ENCODE measurements around the gene DCST1.

The DCST1 gene

DNA sequence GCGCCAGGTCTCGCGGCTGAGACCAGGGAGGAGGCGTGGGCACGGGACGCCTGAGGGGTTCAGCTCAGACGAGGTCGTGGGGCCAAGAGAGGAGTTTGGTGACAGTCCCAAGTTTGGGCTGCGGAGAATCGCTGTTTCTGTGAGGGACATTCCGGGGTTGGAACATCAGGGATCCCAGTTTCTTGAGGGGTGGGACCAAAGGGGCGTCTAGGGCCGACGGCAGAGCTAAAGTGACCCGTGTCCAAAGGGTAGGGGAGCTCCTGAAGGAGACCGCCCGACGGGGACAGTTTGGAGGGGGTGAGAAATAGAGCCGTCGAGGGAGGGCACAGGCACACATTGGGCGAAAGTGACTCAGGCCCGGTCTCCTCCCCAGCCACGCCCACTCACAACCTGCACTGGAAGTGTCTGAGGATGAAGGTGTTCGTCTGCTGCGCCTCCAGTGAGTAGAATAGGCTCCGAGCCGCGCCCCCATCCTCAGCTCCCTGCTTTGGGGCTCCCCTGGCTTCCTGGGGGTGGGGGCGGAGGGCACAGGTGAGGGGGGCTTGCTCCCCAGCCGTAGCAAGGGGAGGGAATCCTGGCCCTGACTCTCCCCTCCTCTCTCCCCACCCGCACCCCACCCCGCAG, 52.0 kb downstream of the DCST1 start:
- H3K27ac ChIP-seq, result peak overlapping the region; percentile 81
- TF ChIP-seq, protein P1, sequence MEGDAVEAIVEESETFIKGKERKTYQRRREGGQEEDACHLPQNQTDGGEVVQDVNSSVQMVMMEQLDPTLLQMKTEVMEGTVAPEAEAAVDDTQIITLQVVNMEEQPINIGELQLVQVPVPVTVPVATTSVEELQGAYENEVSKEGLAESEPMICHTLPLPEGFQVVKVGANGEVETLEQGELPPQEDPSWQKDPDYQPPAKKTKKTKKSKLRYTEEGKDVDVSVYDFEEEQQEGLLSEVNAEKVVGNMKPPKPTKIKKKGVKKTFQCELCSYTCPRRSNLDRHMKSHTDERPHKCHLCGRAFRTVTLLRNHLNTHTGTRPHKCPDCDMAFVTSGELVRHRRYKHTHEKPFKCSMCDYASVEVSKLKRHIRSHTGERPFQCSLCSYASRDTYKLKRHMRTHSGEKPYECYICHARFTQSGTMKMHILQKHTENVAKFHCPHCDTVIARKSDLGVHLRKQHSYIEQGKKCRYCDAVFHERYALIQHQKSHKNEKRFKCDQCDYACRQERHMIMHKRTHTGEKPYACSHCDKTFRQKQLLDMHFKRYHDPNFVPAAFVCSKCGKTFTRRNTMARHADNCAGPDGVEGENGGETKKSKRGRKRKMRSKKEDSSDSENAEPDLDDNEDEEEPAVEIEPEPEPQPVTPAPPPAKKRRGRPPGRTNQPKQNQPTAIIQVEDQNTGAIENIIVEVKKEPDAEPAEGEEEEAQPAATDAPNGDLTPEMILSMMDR (conservative IDR thresholded peaks at IDR 0.05), result no peak

DNA sequence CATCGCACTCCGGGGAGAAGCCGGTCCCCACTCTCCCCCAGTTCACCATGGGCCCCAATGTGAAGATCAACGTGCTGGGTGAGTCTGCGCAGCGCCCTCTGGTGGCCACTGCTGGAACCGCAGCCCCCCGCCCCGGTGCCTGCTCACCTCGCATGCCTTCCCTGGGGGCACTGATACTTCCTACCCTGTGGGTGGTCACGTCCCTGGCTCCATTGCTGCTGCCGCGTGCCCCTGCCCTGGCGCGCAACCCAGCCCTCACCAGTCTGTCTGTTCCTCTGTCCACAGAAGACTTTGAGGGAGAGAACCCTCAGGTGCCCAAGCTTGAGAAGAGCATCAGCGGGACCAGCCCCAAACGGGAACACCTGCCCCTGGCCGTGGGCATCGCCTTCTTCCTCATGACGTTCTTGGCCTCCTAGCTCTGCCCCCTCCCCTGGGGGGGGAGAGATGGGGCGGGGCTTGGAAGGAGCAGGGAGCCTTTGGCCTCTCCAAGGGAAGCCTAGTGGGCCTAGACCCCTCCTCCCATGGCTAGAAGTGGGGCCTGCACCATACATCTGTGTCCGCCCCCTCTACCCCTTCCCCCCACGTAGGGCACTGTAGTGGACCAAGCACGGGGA, 52.6 kb downstream of the DCST1 start:
- TF ChIP-seq, protein P1 (conservative IDR thresholded peaks at IDR 0.05), result peak; percentile 96
- H3K27ac ChIP-seq, result peak overlapping the region; percentile 81

DNA sequence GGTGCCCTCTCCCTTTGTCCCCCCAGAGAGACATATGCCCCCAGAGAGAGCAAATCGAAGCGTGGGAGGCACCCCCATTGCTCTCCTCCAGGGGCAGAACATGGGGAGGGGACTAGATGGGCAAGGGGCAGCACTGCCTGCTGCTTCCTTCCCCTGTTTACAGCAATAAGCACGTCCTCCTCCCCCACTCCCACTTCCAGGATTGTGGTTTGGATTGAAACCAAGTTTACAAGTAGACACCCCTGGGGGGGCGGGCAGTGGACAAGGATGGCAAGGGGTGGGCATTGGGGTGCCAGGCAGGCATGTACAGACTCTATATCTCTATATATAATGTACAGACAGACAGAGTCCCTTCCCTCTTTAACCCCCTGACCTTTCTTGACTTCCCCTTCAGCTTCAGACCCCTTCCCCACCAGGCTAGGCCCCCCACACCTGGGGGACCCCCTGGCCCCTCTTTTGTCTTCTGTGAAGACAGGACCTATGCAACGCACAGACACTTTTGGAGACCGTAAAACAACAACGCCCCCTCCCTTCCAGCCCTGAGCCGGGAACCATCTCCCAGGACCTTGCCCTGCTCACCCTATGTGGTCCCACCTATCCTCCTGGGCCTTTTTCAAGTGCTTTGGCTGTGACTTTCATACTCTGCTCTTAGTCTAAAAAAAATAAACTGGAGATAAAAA, 53.4 kb downstream of the DCST1 start:
- TF ChIP-seq, protein P1 (conservative IDR thresholded peaks at IDR 0.05), result no peak
- no peak overlapping the region for H3K27ac ChIP-seq

DNA sequence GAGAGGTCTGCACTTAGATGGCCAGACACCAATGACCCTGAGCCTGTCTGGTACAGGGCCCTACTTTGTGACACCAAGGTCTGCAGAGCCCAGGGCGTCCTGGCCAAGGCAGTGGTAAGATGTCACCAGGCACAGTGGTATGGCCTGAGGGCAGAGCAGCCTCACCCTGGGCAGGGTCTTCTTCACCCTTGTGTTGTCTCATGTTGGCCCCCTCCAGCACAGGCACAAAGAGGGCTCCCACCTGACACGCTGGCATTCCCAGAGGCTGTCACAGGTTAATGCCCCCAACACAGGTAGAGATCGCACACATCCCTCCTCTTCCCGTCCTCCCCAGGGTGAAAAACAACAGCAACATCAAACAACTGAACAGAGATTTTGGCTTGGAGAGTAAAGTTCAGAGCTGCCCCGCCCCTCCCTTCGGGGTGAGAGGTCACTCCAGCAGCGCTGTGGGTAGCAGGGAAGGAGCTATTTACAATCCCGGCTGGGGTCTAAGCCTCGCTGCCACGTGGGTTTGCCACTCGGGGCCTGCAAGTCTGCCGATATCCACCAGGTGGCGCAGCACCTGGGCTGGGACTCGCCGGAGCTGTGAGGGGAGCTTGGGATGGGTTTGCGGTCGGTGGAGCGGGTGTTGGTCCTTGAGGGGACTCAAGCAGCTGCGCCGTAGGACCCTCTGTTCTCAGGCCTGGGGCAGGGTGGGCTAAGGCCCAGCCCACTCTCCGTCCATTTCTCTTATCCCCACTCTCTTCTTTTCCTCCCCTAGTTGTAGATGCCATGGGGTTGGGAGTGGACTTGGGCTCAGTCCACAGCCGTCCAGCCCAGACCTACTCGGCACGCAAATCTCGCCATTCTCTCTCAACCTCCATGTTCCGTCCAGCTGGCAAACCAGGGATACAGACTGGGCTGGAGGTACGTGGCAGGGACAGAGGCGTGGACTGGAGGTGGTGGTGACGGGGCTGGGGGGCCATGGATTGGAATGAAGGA, 57.7 kb downstream of the DCST1 start:
- no peak overlapping the region for H3K27ac ChIP-seq
- TF ChIP-seq, protein P1 (conservative IDR thresholded peaks at IDR 0.05), result peak; percentile 97

DNA sequence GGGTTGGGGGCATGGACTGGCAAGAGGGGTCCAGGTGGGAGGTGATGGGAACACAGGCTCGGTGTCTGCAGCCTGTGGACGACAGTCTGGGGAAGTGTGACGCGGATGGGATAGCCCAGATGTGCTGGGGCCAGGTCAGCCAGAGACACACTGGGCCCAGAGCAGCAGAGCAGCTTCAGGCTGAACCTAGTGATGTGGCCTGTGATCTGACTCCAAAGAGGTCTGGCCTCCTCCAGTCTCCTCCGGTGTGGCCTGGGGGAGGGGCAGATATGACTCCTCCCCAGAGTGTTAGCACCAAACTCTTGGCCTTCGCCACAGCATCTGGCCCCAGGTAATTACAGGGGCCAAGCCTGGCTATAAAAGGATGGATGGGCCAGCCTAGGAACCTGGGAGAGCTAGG, 58.5 kb downstream of the DCST1 start:
- no peak overlapping the region for H3K27ac ChIP-seq
- TF ChIP-seq, protein P1 (conservative IDR thresholded peaks at IDR 0.05), result no peak

DNA sequence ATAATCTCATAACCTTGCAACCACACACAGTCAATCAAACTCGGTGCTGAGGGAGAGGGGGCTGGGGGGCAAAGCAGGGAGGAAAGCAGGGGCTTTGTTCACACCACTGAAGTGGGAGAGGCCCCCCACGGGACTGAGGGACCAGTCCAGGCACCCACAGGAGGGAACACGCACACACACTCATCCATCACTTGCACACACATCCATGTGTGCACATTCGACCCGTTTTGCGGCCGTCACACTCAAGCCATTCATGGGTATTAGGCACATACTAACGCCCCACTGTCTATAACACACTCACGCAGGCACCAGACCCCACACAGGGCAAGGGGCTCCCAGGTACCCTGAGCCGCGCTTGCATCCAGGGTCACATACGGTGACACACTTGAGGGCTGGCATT, 59.0 kb downstream of the DCST1 start:
- TF ChIP-seq, protein P1 (conservative IDR thresholded peaks at IDR 0.05), result no peak

More for the DNA sequence above, 59.0 kb downstream of the DCST1 start:
- no peak overlapping the region for H3K27ac ChIP-seq

Measured in VCaP (cell line).